ENCODE measurements around the gene KCNJ1.
A peak's percentile ranks its signal among the peaks of the same experiment; 100 is the strongest.

KCNJ1 gene

DNA sequence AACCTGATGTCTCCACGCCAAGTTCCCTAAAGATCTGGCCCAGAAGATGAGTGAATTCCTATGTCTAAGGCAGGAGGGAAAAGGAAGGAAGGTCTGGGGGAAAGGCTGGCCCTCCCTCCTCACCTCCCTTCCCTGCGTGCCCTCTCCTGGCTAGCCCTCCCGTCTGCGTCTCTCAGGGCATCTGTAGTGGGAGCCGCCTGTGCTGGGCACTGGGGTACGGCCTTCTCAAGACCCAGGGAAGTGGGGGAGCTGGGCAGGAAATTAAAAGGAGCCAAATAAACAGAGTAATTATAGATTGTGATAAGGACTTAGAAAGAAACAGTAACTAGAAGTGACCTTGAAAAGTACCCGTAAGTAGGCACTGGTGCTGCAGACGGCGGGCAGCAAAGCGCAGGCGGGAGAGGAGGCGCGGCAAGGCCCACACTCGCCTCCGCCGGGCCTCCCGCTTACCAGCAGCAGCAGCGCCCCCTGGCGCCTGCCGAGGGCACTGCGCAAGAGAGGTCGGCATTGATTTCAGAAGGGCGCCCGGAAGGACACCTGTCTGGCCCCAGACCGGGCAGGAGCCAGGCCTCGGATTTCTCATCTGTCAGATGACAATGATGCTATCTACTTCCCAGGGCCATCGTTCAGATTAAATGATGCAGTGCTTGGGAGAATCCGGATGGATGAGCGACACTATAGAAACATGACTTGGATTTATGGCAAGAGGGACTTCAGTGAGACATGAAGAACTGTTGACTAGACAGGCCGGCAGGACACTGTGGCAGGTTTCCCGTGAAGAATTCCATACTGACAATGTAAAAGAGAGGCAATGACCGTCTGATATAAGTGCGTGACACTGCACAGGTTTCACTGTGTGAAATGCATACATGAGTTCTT, 7.3 kb downstream of the KCNJ1 start:
- ChIA-PET POLR2A (no interaction called here), CTCF (interaction anchor here (0.9 to 6.4 kb wide), 14 partner anchors 9 to 703 kb away, joined by 3 to 35 read pairs (median 6); no protein-coding TSS in a partner anchor)
- DNase-seq (ENCODE audit: extremely low spot score): peak; percentile 86
- TF ChIP-seq, protein P1, sequence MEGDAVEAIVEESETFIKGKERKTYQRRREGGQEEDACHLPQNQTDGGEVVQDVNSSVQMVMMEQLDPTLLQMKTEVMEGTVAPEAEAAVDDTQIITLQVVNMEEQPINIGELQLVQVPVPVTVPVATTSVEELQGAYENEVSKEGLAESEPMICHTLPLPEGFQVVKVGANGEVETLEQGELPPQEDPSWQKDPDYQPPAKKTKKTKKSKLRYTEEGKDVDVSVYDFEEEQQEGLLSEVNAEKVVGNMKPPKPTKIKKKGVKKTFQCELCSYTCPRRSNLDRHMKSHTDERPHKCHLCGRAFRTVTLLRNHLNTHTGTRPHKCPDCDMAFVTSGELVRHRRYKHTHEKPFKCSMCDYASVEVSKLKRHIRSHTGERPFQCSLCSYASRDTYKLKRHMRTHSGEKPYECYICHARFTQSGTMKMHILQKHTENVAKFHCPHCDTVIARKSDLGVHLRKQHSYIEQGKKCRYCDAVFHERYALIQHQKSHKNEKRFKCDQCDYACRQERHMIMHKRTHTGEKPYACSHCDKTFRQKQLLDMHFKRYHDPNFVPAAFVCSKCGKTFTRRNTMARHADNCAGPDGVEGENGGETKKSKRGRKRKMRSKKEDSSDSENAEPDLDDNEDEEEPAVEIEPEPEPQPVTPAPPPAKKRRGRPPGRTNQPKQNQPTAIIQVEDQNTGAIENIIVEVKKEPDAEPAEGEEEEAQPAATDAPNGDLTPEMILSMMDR (IDR thresholded peaks at IDR 0.05; ENCODE audit: control extremely low read depth, extremely low read depth, low read depth, missing control alignments): peak; percentile 94

- CTCF ChIA-PET: interaction anchor here (0.7 to 6.4 kb wide), 12 partner anchors 8 to 700 kb away, joined by 3 to 35 read pairs (median 4); no protein-coding TSS in a partner anchor
Measured at GRCh38 chr11:128857341-128857740, 9.8 kb downstream of the KCNJ1 start.

GRCh38 chr11:128856241-128856640, 10.9 kb downstream of the KCNJ1 start:
- CTCF ChIA-PET: interaction anchor here (1.0 to 6.4 kb wide), 4 partner anchors 7 to 699 kb away, joined by 3 to 35 read pairs (median 9); no protein-coding TSS in a partner anchor
- POLR2A ChIA-PET: no interaction called here
- TF ChIP-seq, protein P1 (IDR thresholded peaks at IDR 0.05; ENCODE audit: control extremely low read depth, extremely low read depth, low read depth, missing control alignments): no peak

More at GRCh38 chr11:128857341-128857740, 9.8 kb downstream of the KCNJ1 start:
- POLR2A ChIA-PET: interaction anchor here (0.7 kb wide), 1 partner anchor 294 kb away, joined by 4 read pairs; no protein-coding TSS in a partner anchor
- no peak for DNase-seq (ENCODE audit: extremely low spot score)
- TF ChIP-seq, protein P1 (IDR thresholded peaks at IDR 0.05; ENCODE audit: control extremely low read depth, extremely low read depth, low read depth, missing control alignments): no peak

DNA sequence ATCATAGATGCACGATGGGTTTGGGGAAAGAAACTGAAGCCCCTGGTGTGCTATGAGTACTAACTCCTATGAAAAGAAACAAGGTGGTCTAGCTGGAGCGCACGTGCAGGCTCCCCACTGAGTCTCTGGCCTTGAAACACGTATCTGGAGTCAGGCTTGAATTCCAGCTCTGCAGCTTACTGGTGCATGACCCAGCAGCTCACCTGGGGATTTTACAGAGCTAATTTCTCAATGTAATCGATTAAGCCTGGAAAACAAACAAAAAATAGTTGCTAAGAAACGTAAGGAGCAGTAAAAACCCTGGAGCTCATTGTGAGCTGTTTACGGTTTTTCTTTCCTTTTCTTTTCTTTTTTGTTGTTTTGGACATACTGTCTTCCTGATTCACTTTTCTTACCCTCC, 12.3 kb downstream of the KCNJ1 start:
- DNase-seq (ENCODE audit: extremely low spot score): no peak
- ChIA-PET POLR2A (no interaction called here), CTCF (interaction anchor here (0.7 to 6.4 kb wide), 6 partner anchors 20 to 698 kb away, joined by 3 to 35 read pairs (median 4); no protein-coding TSS in a partner anchor)
- TF ChIP-seq, protein P1 (IDR thresholded peaks at IDR 0.05; ENCODE audit: control extremely low read depth, extremely low read depth, low read depth, missing control alignments): no peak

More at GRCh38 chr11:128856241-128856640, 10.9 kb downstream of the KCNJ1 start:
- no peak for DNase-seq (ENCODE audit: extremely low spot score)

DNA sequence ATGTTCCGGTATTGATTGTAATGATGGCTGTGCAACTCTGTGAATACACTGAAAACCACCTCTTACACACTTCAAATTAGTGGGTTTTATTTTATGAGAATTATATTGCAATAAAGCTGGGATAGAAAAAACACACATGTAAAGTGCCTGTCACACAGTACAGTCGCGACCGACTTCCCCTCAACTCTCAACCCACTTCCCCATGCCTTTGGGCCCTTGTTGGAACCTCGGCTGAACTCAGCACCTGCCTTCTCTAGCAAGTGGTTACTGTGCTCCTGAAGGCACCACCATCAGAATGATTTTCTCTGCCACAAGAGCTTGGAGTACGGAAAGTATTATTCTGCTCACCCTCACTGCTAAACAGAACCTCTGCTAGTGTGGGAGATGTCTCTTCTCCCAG, 13.5 kb downstream of the KCNJ1 start:
- TF ChIP-seq, protein P1 (IDR thresholded peaks at IDR 0.05; ENCODE audit: control extremely low read depth, extremely low read depth, low read depth, missing control alignments): no peak
- CTCF ChIA-PET: interaction anchor here (1.3 to 6.4 kb wide), 3 partner anchors 8 to 696 kb away, joined by 3 to 35 read pairs (median 9); no protein-coding TSS in a partner anchor
- POLR2A ChIA-PET: no interaction called here
- DNase-seq (ENCODE audit: extremely low spot score): no peak

- POLR2A ChIA-PET: no interaction called here
- TF ChIP-seq, protein P1 (IDR thresholded peaks at IDR 0.05; ENCODE audit: control extremely low read depth, extremely low read depth, low read depth, missing control alignments): no peak
- CTCF ChIA-PET: interaction anchor here (1.3 to 2.2 kb wide), 3 partner anchors 9 to 695 kb away, joined by 3 to 9 read pairs (median 8); no protein-coding TSS in a partner anchor
- no peak for DNase-seq (ENCODE audit: extremely low spot score)
Measured at GRCh38 chr11:128852327-128853023, 14.6 kb downstream of the KCNJ1 start.
